ENCODE results near the gene WDR3. TPM values are rescaled to one million over a fixed set of nuclear protein-coding genes. Genes with fewer than 3 reads are reported as not detected.

The WDR3 gene
- total RNA-seq, 1 donor from 2014 or later: 45.3 TPM

GRCh38 chr1:117942293-117942692, 12.8 kb downstream of the WDR3 start:
- Mint-ChIP-seq H3K9me3 (no peaks in the 10 kb centered on the region), H3K27me3 (ENCODE audit: low read depth) (no peaks in the 10 kb centered on the region), H3K36me3 (ENCODE audit: low read depth) (peaks cover 20% of the 10 kb centered on the region), H3K27ac (ENCODE audit: unreplicated experiment) (no peak overlapping the region), H3K4me3 (no peak overlapping the region), H3K4me1 (no peaks in the 10 kb centered on the region)
- TF ChIP-seq CTCF (conservative IDR thresholded peaks at IDR 0.05): no peak
- no peak for DNase-seq (ENCODE audit: low read depth, low spot score)

- no peak for TF ChIP-seq CTCF (conservative IDR thresholded peaks at IDR 0.05)
- no peak overlapping the region for H3K4me3 Mint-ChIP-seq
- no peak overlapping the region for H3K27ac Mint-ChIP-seq (ENCODE audit: unreplicated experiment)
- peaks cover 12% of the 10 kb centered on the region for H3K36me3 Mint-ChIP-seq (ENCODE audit: low read depth)
- no peaks in the 10 kb centered on the region for H3K27me3 Mint-ChIP-seq (ENCODE audit: low read depth)
- no peaks in the 10 kb centered on the region for H3K9me3 Mint-ChIP-seq
- DNase-seq (ENCODE audit: low read depth, low spot score): no peak
- H3K4me1 Mint-ChIP-seq: no peaks in the 10 kb centered on the region
Measured at GRCh38 chr1:117952386-117952785, 22.8 kb downstream of the WDR3 start.

DNA sequence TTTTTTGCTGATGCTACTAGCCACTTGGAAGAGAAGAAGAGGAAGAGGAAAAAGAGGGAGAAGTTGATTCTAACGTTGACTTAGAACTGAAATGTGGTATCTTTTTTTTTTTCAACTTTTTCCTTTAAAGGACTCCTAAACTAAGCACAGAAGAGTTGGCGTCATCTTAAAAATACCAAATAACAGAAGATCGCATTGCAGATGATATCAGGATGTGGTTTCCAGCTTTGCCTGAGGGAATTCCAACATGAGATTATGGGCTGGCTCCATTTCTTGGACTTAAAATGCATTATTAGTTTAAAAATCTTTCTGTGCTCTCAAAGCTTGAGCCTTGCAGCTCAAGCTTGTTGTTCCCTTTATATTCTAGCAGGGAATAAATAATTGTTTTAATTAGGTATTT, 29.8 kb downstream of the WDR3 start:
- no peak for TF ChIP-seq CTCF (conservative IDR thresholded peaks at IDR 0.05)
- peaks cover 6% of the 10 kb centered on the region for H3K36me3 Mint-ChIP-seq (ENCODE audit: low read depth)

DNA sequence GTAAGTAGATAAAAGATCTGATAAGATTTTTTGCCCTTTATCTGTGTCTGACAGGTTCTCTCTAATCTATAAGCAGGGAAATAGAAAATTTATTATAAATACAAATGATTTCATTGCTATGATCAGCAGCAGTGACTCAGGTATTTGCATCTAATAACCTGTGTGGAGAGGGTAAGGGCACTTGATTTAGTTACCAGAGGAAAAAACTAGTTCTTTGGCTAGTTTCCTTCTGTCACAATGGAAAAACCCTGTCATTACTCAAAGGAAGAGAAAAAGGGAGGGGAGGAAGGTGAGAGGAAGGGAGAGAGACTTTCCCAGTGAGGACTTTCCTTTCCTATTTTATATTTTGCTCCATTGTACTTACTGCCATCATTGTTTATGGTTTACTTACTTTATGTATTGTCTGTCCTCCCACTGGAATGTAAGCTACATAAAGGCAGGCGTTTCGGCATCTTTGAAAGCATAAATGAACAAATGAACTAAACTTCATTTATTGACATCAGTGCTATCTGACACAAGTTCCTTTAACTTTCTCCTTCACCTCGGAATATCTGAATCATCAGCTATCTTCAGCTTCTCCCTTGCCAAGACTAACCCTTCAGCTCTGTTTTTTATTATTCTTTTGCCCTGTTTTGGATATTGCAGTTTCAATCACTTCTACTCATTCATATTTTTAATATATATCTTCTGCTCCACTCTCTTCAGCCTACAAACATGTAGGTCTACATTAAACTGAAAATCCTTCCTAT, 34.9 kb downstream of the WDR3 start:
- no peak for DNase-seq (ENCODE audit: low read depth, low spot score)
- Mint-ChIP-seq H3K4me1 (peaks cover 5% of the 10 kb centered on the region), H3K9me3 (no peaks in the 10 kb centered on the region), H3K27me3 (ENCODE audit: low read depth) (no peaks in the 10 kb centered on the region), H3K27ac (ENCODE audit: unreplicated experiment) (no peak overlapping the region), H3K4me3 (no peak overlapping the region), H3K36me3 (ENCODE audit: low read depth) (peaks cover 6% of the 10 kb centered on the region)
- TF ChIP-seq CTCF (conservative IDR thresholded peaks at IDR 0.05): no peak

More for the DNA sequence above, 29.8 kb downstream of the WDR3 start:
- Mint-ChIP-seq H3K4me1 (no peaks in the 10 kb centered on the region), H3K9me3 (no peaks in the 10 kb centered on the region), H3K4me3 (no peak overlapping the region), H3K27ac (ENCODE audit: unreplicated experiment) (no peak overlapping the region), H3K27me3 (ENCODE audit: low read depth) (no peaks in the 10 kb centered on the region)
- no peak for DNase-seq (ENCODE audit: low read depth, low spot score)

DNA sequence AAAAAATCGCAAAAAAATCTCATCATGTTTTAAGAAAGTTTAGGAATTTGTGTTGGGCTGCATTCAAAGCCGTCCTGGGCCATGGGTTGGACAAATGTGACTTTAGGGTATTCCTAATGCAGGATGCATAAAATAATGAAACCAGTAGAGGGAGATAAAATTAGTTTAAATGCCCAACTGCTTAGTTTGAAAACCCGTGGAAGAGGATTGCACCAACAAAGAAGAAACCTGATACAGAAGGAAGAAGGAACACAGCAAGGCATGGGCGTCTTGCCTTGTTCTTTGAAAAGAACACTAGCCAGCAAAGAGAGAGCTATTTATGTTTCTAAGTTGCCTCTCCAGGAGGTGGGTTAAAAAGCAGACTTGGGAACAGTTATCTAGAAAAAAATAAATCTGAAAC, 37.9 kb downstream of the WDR3 start:
- no peak overlapping the region for H3K4me3 Mint-ChIP-seq
- H3K27ac Mint-ChIP-seq (ENCODE audit: unreplicated experiment): no peak overlapping the region

More for the DNA sequence above, 37.9 kb downstream of the WDR3 start:
- peaks cover 16% of the 10 kb centered on the region for H3K4me1 Mint-ChIP-seq
- no peak for DNase-seq (ENCODE audit: low read depth, low spot score)
- TF ChIP-seq CTCF (conservative IDR thresholded peaks at IDR 0.05): peak; percentile 40
- H3K9me3 Mint-ChIP-seq: no peaks in the 10 kb centered on the region
- H3K27me3 Mint-ChIP-seq (ENCODE audit: low read depth): no peaks in the 10 kb centered on the region
- peaks cover 2% of the 10 kb centered on the region for H3K36me3 Mint-ChIP-seq (ENCODE audit: low read depth)

Measured in neural crest cell (in vitro differentiated cells).